ENCODE results near the gene PNLIPRP2.

Gene PNLIPRP2

GRCh38 chr10:116663342-116663741 lies 42.6 kb downstream of the PNLIPRP2 start:
- Histone ChIP-seq H3K9me3 (ENCODE audit: control insufficient read depth, insufficient read depth, low read length) (no peaks in the 10 kb centered on the region), H3K4me3 (ENCODE audit: low read depth, low read length) (no peak overlapping the region), H3K36me3 (ENCODE audit: control insufficient read depth, insufficient read depth, low read length) (peaks cover 9% of the 10 kb centered on the region), H3K4me1 (ENCODE audit: control insufficient read depth, insufficient read depth, low read length) (no peaks in the 10 kb centered on the region), H3K9ac (ENCODE audit: low read depth, low read length) (no peak overlapping the region), H3K27me3 (ENCODE audit: control insufficient read depth, insufficient read depth, low read length) (no peaks in the 10 kb centered on the region)

DNA sequence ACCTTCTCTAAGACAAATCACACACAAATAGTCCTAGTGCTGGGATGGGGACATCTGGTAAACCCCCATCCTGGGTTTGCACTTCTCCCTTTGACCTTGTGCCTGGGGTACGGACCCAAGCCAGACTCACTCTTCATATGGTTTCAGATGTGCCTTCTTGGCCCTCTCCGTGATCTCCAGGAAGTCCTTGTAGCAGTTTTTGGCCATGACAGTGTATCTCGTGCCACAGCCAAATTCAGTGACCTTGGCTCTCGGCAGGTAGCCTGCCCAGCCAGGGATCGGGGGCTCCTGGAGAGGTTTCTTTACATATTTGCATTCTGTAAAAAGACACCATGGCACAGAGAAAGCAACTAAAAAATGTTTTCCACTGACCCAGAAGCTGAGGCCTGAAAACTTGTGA lies 43.9 kb downstream of the PNLIPRP2 start:
- H3K9ac ChIP-seq (ENCODE audit: low read depth, low read length) = no peak overlapping the region
- H3K4me1 ChIP-seq (ENCODE audit: control insufficient read depth, insufficient read depth, low read length) = no peaks in the 10 kb centered on the region
- peaks cover 9% of the 10 kb centered on the region for H3K36me3 ChIP-seq (ENCODE audit: control insufficient read depth, insufficient read depth, low read length)
- no peak overlapping the region for H3K4me3 ChIP-seq (ENCODE audit: low read depth, low read length)
- no peaks in the 10 kb centered on the region for H3K9me3 ChIP-seq (ENCODE audit: control insufficient read depth, insufficient read depth, low read length)
- H3K27me3 ChIP-seq (ENCODE audit: control insufficient read depth, insufficient read depth, low read length) = no peaks in the 10 kb centered on the region

DNA sequence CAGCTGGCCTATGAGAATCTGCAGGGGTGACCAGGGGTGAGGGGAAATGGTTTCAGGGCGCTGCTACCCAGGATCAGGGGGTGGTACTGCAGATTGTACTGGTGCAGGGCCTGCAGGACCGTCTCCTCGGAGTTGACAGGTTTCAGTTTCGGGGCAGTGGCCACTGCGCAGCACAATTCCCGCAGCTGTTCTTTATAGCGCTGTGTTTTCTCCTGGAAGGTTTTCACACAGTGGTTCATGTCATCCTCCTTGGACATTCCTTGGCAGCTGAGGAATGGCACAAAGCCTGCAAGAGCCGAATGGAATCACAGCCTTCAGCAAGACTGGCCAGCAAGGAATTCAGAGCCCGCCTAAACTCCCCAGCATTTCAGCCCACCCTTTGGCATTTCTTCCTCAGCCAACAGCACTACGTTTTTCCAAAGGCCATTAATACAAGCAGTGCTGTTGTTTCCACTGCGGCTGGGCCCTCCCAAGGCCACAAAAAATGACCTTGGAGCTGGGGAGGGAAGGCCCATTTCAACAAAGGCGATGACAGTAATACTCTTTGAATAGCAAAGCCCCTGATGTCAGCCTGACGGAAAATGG lies 44.9 kb downstream of the PNLIPRP2 start:
- Histone ChIP-seq H3K27me3 (ENCODE audit: control insufficient read depth, insufficient read depth, low read length) (no peaks in the 10 kb centered on the region), H3K4me3 (ENCODE audit: low read depth, low read length) (no peak overlapping the region), H3K4me1 (ENCODE audit: control insufficient read depth, insufficient read depth, low read length) (peaks cover 3% of the 10 kb centered on the region), H3K9me3 (ENCODE audit: control insufficient read depth, insufficient read depth, low read length) (no peaks in the 10 kb centered on the region), H3K36me3 (ENCODE audit: control insufficient read depth, insufficient read depth, low read length) (peaks cover 9% of the 10 kb centered on the region), H3K9ac (ENCODE audit: low read depth, low read length) (no peak overlapping the region)

DNA sequence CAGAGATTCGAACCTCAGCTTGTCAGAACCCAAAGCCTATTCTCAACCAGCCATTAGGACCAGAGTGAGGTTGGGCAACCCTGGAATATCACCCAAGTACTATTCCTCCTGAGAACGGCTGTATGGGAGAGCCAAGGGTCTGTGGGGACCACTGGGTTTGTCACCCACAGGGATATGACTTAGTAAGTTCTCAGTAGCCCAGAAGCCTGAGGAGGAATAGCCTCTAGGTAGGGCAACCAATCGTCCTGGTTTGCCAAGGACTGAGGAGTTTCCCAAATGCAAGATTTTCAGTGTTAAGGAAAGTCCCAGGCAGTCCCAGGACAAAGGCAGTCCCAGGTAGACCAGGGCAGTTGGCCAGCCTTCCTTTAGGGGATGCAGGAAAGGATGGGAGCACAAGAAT lies 46.7 kb downstream of the PNLIPRP2 start:
- Histone ChIP-seq H3K9me3 (ENCODE audit: control insufficient read depth, insufficient read depth, low read length) (no peaks in the 10 kb centered on the region), H3K4me1 (ENCODE audit: control insufficient read depth, insufficient read depth, low read length) (peaks cover 12% of the 10 kb centered on the region), H3K27me3 (ENCODE audit: control insufficient read depth, insufficient read depth, low read length) (no peaks in the 10 kb centered on the region), H3K4me3 (ENCODE audit: low read depth, low read length) (no peak overlapping the region), H3K36me3 (ENCODE audit: control insufficient read depth, insufficient read depth, low read length) (peaks cover 9% of the 10 kb centered on the region), H3K9ac (ENCODE audit: low read depth, low read length) (no peak overlapping the region)

GRCh38 chr10:116668018-116668417 lies 47.3 kb downstream of the PNLIPRP2 start:
- Histone ChIP-seq H3K9me3 (ENCODE audit: control insufficient read depth, insufficient read depth, low read length) (no peaks in the 10 kb centered on the region), H3K27me3 (ENCODE audit: control insufficient read depth, insufficient read depth, low read length) (no peaks in the 10 kb centered on the region), H3K9ac (ENCODE audit: low read depth, low read length) (no peak overlapping the region), H3K36me3 (ENCODE audit: control insufficient read depth, insufficient read depth, low read length) (peaks cover 9% of the 10 kb centered on the region), H3K4me3 (ENCODE audit: low read depth, low read length) (no peak overlapping the region), H3K4me1 (ENCODE audit: control insufficient read depth, insufficient read depth, low read length) (peaks cover 12% of the 10 kb centered on the region)

DNA sequence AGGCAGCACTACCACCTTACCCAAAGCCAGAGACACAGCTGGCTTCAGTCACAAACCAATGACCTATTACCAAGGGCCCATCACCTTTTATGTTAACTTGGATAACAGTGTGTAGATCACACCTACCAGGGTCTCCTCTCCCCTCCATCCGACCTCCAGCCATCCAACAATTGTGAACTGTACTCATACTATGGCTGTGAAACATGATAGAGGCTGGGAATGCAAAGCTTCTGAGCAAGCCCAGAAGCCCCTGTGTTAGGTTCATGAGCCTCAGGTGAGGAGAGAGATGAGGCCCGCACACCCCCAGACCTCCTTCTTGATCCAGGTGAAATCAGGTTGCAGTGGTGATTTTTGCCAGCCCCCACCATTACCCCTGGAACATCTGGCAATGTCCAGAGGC lies 47.7 kb downstream of the PNLIPRP2 start:
- H3K27me3 ChIP-seq (ENCODE audit: control insufficient read depth, insufficient read depth, low read length) = no peaks in the 10 kb centered on the region
- H3K4me3 ChIP-seq (ENCODE audit: low read depth, low read length) = no peak overlapping the region
- H3K9me3 ChIP-seq (ENCODE audit: control insufficient read depth, insufficient read depth, low read length) = no peaks in the 10 kb centered on the region
- H3K36me3 ChIP-seq (ENCODE audit: control insufficient read depth, insufficient read depth, low read length) = peaks cover 9% of the 10 kb centered on the region
- peaks cover 12% of the 10 kb centered on the region for H3K4me1 ChIP-seq (ENCODE audit: control insufficient read depth, insufficient read depth, low read length)
- no peak overlapping the region for H3K9ac ChIP-seq (ENCODE audit: low read depth, low read length)

- H3K4me3 ChIP-seq (ENCODE audit: low read depth, low read length) = peak overlapping the region; percentile 64
- H3K4me1 ChIP-seq (ENCODE audit: control insufficient read depth, insufficient read depth, low read length) = peaks cover 12% of the 10 kb centered on the region
- no peaks in the 10 kb centered on the region for H3K9me3 ChIP-seq (ENCODE audit: control insufficient read depth, insufficient read depth, low read length)
- no peak overlapping the region for H3K9ac ChIP-seq (ENCODE audit: low read depth, low read length)
- peaks cover 9% of the 10 kb centered on the region for H3K36me3 ChIP-seq (ENCODE audit: control insufficient read depth, insufficient read depth, low read length)
- no peaks in the 10 kb centered on the region for H3K27me3 ChIP-seq (ENCODE audit: control insufficient read depth, insufficient read depth, low read length)
Observed at GRCh38 chr10:116669080-116669479, 48.3 kb downstream of the PNLIPRP2 start.

GRCh38 chr10:116669832-116670644 lies 49.3 kb downstream of the PNLIPRP2 start:
- H3K4me1 ChIP-seq (ENCODE audit: control insufficient read depth, insufficient read depth, low read length) = peaks cover 12% of the 10 kb centered on the region

DNA sequence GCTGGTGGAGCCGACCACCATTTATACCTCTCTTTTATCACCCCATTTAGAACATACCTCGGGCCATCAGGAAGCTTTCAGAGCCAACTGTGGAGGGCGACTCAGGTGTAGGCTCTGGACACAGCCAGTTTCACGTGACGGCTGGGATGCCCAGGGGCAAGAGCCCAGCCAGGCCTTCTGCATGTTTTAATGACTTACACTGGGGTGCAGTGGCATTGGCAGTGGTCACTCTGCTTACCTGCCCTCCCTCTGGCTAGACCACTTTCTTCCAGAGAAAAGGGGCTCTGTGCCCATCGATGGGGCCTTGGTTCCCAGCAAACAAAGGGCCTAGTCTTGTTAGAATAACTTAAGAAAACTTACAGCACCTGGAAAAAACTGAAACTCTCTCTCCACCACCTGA lies 50.0 kb downstream of the PNLIPRP2 start:
- H3K36me3 ChIP-seq (ENCODE audit: control insufficient read depth, insufficient read depth, low read length) = peaks cover 9% of the 10 kb centered on the region
- no peak overlapping the region for H3K9ac ChIP-seq (ENCODE audit: low read depth, low read length)
- no peak overlapping the region for H3K4me3 ChIP-seq (ENCODE audit: low read depth, low read length)
- no peaks in the 10 kb centered on the region for H3K9me3 ChIP-seq (ENCODE audit: control insufficient read depth, insufficient read depth, low read length)
- H3K4me1 ChIP-seq (ENCODE audit: control insufficient read depth, insufficient read depth, low read length) = peaks cover 12% of the 10 kb centered on the region
- no peaks in the 10 kb centered on the region for H3K27me3 ChIP-seq (ENCODE audit: control insufficient read depth, insufficient read depth, low read length)

More at GRCh38 chr10:116669832-116670644, 49.3 kb downstream of the PNLIPRP2 start:
- H3K4me3 ChIP-seq (ENCODE audit: low read depth, low read length) = peak overlapping the region; percentile 64
- peak overlapping the region; percentile 60 for H3K9ac ChIP-seq (ENCODE audit: low read depth, low read length)
- H3K27me3 ChIP-seq (ENCODE audit: control insufficient read depth, insufficient read depth, low read length) = no peaks in the 10 kb centered on the region
- no peaks in the 10 kb centered on the region for H3K9me3 ChIP-seq (ENCODE audit: control insufficient read depth, insufficient read depth, low read length)
- peaks cover 9% of the 10 kb centered on the region for H3K36me3 ChIP-seq (ENCODE audit: control insufficient read depth, insufficient read depth, low read length)

GRCh38 chr10:116671274-116671926 lies 50.6 kb downstream of the PNLIPRP2 start:
- Histone ChIP-seq H3K9me3 (ENCODE audit: control insufficient read depth, insufficient read depth, low read length) (no peaks in the 10 kb centered on the region), H3K36me3 (ENCODE audit: control insufficient read depth, insufficient read depth, low read length) (peaks cover 9% of the 10 kb centered on the region), H3K4me1 (ENCODE audit: control insufficient read depth, insufficient read depth, low read length) (peaks cover 12% of the 10 kb centered on the region), H3K4me3 (ENCODE audit: low read depth, low read length) (no peak overlapping the region), H3K27me3 (ENCODE audit: control insufficient read depth, insufficient read depth, low read length) (no peaks in the 10 kb centered on the region), H3K9ac (ENCODE audit: low read depth, low read length) (no peak overlapping the region)

- no peaks in the 10 kb centered on the region for H3K27me3 ChIP-seq (ENCODE audit: control insufficient read depth, insufficient read depth, low read length)
- peaks cover 4% of the 10 kb centered on the region for H3K36me3 ChIP-seq (ENCODE audit: control insufficient read depth, insufficient read depth, low read length)
Observed at GRCh38 chr10:116672891-116673290, 52.1 kb downstream of the PNLIPRP2 start.

DNA sequence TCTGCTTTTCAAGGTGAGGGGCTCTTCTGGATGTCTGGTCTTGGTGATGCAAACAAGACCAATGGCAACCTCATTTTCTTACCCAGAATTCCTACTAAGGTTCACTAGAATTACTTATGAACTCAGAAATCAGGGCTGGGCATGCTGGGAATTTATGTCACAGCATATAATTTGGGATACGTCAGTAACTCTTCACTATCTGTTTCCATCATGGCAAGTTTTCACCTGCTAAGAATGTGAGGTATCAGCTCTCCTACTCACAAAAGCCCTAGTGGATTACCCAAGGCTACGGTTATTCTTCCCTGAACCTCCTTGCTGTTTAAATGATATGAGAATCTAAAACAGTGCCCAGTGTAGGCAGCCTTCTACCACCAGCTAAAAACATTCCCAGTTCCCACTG lies 53.1 kb downstream of the PNLIPRP2 start:
- Histone ChIP-seq H3K9me3 (ENCODE audit: control insufficient read depth, insufficient read depth, low read length) (no peaks in the 10 kb centered on the region), H3K27me3 (ENCODE audit: control insufficient read depth, insufficient read depth, low read length) (no peaks in the 10 kb centered on the region), H3K9ac (ENCODE audit: low read depth, low read length) (no peak overlapping the region), H3K36me3 (ENCODE audit: control insufficient read depth, insufficient read depth, low read length) (no peaks in the 10 kb centered on the region), H3K4me3 (ENCODE audit: low read depth, low read length) (no peak overlapping the region), H3K4me1 (ENCODE audit: control insufficient read depth, insufficient read depth, low read length) (peaks cover 13% of the 10 kb centered on the region)

More at GRCh38 chr10:116672891-116673290, 52.1 kb downstream of the PNLIPRP2 start:
- H3K4me1 ChIP-seq (ENCODE audit: control insufficient read depth, insufficient read depth, low read length) = peaks cover 13% of the 10 kb centered on the region
- H3K4me3 ChIP-seq (ENCODE audit: low read depth, low read length) = no peak overlapping the region
- no peak overlapping the region for H3K9ac ChIP-seq (ENCODE audit: low read depth, low read length)
- no peaks in the 10 kb centered on the region for H3K9me3 ChIP-seq (ENCODE audit: control insufficient read depth, insufficient read depth, low read length)
